Measurements from ENCODE around the gene ADGRF1.

GRCh38 chr6:47061309-47062300, 19.5 kb upstream of the ADGRF1 start:
- TF ChIP-seq CTCF (IDR thresholded peaks at IDR 0.05; ENCODE audit: low read depth, low read length) (no peak), EZH2phosphoT487 (IDR thresholded peaks at IDR 0.05; ENCODE audit: low read depth) (no peak)

Data from OCI-LY3 (cell line).